ENCODE measurements around the gene PDE4D.
A peak's percentile ranks its signal among the peaks of the same experiment; 100 is the strongest.
"Not testable (repeated sequence)": the region's sequence is repeated elsewhere in the genome, so short reads cannot be mapped to it uniquely, and the experiment has no call there.

PDE4D gene

DNA sequence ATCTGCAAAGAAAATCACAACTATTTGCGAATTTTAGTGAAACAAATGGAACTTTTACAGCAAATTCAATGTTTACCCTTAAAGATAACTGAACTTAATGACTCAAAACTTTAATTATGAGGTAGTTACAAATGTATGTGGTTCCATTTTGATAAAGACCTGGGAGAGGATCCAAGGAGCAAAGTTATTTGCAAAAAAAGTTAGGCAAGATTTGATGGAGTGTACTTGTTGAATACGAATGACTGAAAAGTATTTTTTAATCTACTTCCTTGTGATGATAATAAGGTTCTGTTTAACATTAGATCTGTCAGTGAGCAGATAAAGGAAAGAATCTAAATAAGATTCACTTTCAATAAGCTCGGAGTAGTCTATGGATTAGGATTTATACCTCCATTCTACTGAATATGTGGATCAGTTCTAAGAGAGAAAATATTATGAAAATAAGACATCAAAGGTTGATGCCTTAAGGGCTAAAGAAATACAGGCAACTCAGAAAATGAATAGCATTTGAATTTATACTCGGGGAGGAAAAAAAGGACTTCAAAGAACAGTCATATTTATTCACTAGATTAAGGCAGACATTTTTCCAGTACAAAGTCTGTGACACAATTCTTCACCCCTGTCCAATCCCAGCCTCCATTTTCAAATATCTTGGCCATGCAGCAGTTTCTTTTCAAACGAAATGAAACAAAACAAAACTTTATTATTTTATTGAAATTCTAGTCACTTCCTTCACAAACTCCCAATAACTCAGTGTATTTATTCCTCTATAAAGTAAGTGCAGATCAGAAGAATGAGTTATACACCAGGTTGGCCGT lies 199.8 kb downstream of the PDE4D start:
- no peak for DNase-seq

- DNase-seq = no peak
Observed at GRCh38 chr5:59685793-59686192, 207.7 kb downstream of the PDE4D start.

DNA sequence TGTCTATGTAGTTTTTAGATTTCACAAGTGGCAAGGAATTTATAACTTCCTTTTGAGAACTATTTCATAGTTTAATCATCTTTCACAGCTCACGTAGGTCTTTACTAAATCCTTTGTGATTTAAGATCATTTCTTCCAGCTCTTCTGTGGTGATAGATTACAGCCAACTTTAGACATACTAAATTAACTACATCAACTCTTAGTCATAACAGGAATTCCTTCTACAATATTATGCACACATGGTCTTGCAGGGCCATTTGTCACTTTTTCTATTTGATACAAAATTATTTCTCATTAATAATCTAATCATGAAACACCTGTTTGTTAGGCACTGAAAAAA lies 208.4 kb downstream of the PDE4D start:
- DNase-seq = no peak

DNA sequence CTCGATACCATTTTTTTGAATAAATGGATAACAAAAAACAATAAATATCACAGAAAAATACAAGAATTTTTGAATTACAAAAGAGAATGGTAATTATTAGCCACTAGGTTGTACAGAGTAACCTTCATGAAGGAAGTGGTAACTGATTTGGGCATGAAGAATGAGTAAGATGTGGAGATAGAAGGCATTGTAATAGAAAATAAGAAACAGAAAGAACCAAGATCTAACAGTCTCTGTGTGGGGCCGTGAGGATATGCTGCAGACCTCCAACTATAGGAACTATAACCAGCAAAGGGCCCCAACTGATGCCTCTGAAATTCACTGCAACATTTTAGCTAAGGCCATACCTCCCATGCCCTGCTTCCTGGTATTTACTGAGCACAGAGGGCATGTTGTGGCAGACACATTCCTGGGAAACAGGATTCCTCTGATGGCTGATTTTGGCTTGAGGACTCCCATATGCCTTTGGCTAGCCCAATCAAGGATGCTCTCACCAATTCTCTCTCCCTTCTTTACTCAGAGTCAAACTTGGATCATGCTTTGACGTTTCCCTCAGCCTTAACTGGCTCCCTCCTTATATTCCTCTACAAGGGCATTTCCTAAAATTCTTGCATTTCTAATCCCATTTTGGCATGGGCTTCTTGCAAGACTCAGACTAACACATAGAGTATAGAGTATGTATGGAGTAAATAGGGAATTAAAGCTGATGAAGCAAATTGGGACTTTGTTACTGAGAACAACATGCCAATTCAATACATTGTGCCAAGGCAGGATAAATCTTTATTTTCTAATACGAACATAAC lies 208.9 kb downstream of the PDE4D start:
- DNase-seq = no peak

DNA sequence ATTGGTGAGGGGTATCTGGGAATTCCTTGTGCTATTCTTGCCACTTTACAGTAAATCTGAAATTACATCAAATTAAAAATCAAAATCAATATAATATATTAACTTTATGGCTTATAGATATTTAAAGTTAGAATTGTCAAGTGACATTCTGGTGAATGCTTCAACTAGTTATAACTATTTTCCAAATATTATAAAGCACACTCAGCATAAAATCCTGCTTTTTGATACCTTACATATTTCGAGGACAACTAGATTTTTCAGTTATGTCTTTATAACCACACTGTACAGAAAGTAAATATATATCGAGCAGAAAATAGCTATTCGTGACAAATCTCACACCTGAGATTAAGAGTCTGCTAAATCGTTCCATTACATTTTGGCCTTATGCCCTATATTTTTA lies 210.2 kb downstream of the PDE4D start:
- DNase-seq = no peak

DNA sequence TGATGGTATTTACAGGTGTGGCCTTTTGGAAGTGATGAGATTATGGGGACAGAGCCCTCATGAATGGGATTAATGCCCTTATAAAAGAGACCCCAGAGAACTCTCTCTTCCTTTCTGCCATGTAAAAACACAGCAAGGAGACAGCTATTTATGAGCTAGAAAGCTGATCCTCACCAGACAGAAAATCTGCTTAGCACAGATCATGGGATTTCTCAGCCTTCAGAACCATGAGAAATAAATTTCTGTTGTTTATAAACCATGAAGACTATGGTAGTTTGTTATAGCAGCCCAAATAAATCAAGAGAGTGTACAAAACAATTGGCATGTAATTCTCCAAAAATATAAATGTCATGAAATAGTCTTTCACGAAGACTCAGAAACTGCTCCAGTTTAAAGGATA lies 211.0 kb downstream of the PDE4D start:
- no peak for DNase-seq

DNA sequence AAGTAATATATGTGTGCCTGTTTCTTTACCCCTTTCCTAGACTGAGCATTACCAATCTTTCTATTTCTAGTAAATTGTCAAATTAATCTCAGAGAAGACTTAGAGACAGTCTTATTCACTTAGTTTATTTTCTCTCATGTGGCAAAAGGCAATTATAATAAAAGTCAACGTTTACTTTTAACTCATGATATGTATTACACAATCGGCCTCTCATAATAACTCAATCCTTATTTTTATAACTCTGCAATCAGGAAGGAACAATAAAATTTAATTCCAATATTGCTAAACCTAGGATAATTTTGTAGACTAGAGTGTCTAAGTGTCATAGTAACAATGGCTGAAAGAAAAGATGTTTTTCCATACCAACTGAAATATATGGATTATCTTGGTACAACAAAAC lies 214.6 kb downstream of the PDE4D start:
- no peak for DNase-seq

GRCh38 chr5:59674763-59675162 lies 218.8 kb downstream of the PDE4D start:
- DNase-seq = no peak

DNA sequence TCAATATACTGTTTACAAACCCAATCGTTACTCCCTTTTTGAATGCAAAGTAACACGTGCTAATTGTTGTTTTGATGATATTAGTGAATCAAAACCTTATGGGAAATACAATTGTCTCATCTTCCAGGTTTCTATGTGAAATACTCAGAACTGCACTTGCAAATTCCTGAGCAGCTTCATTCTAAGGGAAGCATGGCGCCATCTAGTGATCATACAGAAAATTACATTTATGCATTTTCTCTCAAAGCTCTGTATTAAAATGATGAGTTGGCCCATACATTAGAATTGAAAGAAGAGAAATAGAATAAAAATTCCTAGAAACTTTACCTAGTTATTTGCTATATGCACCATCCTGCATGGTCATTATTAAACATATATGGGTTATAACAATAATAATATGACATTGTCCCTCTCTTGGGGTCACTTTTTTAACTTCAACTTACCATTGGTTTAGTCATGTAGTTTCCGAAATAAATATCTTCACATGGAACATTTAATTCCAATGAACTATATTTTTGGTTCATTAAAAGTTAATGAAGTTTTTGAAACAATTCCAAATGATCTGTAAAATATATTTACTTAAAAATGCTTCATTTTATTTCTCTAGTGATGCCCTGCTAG lies 220.0 kb downstream of the PDE4D start:
- peak; percentile 33 for DNase-seq

GRCh38 chr5:59666440-59667068 lies 227.0 kb downstream of the PDE4D start:
- DNase-seq = no peak

- DNase-seq = not testable (repeated sequence)
Observed at GRCh38 chr5:59665832-59666203, 227.7 kb downstream of the PDE4D start.

DNA sequence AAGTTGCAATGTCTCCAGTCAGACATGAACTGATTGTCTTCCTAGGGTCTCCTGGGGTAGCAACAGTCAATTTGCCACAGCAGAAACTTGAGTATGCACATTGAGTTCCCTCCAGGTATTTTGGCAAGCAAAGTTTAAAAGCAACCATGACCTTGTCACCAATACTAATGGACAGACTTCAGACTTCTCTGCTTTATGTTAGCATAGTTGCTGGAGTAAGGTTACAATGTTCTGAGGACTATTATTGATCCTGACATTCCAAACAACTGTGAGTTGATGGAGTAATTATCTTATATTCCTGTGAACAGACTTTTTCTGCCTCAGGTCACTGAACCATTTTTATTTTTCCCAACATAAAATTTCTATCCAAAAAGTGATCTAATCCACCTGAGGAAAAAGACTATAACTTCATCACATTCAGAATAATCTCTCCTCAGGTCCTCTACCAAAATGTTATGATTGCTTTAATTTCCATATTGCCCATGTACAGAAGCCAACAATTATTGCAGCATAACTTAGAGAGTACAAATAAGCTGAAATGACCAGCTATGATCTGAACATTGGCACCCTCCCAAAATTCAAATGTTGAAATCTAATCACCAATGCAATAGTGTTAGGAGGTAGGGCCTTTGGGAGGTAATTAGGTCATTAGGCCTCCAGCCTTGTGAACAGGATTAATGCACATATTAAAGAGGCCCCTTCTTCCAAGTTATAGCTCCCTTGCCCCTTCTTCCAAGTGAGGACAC lies 228.3 kb downstream of the PDE4D start:
- no peak for DNase-seq

DNA sequence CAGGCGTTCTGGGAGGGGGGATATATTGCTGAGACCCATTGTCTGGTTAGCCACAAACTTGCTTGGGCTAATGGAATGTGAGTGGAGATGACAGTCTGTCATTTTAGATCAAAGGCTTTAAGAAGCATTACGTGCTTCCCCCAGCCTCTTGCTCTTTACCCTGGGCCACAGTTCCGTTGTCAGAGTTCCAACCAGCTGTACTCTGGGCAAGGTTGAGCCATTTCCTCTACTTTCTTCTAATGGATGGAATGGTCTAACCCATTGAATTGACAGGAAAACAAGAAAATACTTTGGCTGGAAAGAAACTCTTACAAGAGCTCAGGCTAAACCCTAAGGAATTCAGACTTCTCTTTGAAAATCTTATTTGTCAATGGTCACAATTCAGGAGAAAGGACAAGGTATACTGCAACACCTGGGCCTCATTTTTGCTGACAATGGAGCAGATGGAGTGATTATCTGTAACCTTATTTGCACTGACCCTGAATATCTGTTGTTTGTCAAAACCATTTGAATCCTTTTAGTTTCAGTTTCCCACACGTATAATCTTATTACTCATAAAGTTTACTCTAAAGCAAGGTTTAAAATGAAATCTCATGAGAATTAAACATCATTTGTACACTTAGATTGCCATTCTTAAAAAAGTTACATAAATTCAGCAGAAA lies 231.4 kb downstream of the PDE4D start:
- no peak for DNase-seq

GRCh38 chr5:59661311-59661710 lies 232.2 kb downstream of the PDE4D start:
- DNase-seq = no peak

DNA sequence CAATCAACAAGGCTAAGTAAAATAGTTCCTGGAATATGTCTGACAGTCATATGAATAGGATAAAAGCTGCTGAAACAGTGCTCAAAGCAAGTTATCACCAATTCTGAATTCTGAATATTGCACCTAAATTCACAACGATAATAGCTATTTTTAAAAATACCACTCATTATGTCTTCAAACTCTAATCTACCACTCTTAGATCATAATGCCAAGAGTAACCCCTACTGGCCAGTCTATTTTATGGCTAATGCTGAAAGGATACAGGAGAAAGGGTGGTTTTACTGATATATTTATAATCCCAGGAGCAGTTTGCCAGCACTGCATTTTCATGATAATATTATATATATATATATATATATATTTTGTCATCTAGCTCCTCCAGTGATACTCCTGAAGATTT lies 232.8 kb downstream of the PDE4D start:
- DNase-seq = peak; percentile 45

DNA sequence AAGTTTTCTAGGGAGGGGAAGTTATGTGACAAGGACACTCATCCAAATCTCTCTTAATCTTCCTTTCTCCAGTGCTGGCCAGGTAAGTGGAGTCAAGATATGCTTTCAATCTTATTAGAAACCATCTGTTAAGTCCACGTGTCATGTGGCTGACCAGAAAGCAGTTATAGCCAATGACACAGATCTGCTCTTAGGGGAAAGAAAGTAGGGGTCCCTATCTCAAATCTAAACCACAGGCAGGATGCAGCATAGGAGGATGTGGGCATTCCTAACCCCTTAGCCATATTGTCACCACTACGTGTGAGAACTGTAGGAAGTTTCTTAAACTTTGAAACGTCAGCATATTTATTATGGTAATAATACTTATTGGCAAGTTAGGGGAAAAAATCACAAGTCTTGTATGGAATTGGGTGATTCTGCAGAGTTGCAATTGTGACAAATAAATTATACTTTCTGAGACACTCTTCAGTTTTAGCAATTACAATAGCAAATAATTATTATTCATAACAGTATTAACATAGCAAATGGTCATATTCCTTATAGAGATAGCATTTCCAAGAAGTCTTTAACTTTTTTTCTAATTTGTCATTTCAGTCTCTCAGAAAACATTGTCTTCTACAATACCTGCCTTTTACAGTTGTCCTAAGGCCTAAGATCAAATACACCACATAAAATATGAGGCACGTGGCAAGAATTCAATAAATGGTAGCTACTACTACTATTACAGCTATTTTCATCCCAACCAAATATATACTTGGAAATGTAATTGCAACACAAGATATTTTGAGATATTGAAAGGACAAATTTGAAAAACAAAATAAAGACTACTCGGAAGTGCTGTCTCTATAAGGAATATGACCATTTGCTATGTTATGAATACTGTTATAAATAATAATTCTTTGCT lies 236.9 kb downstream of the PDE4D start:
- no peak for DNase-seq

- DNase-seq = no peak
Observed at GRCh38 chr5:59655693-59656309, 237.7 kb downstream of the PDE4D start.

- no peak for DNase-seq
Observed at GRCh38 chr5:59654691-59655090, 238.8 kb downstream of the PDE4D start.

DNA sequence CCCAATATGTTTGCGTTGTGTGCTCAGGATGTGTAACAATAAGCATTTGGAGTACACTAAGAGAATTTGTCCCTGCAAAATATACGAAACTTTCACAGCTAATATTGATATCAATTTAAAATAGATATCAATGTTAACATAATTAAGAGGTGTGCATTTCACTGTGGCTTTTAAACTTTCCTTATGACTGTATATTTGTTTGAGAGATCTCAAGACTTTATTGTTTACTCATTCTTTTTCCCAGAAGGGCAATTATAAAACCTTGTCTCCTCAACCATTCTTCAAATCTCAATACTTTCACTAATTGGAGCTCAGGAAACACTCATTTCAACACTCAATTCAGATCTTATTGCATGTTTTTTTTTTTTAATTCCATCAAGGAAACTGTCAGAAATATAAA lies 241.1 kb downstream of the PDE4D start:
- DNase-seq = no peak

Data from COR-L47 (cell line).